ENCODE results near the gene BRD3OS.

GRCh38 chr9:133976191-133976861, 49.0 kb upstream of the BRD3OS start:
- TF ChIP-seq, protein P1, sequence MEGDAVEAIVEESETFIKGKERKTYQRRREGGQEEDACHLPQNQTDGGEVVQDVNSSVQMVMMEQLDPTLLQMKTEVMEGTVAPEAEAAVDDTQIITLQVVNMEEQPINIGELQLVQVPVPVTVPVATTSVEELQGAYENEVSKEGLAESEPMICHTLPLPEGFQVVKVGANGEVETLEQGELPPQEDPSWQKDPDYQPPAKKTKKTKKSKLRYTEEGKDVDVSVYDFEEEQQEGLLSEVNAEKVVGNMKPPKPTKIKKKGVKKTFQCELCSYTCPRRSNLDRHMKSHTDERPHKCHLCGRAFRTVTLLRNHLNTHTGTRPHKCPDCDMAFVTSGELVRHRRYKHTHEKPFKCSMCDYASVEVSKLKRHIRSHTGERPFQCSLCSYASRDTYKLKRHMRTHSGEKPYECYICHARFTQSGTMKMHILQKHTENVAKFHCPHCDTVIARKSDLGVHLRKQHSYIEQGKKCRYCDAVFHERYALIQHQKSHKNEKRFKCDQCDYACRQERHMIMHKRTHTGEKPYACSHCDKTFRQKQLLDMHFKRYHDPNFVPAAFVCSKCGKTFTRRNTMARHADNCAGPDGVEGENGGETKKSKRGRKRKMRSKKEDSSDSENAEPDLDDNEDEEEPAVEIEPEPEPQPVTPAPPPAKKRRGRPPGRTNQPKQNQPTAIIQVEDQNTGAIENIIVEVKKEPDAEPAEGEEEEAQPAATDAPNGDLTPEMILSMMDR (conservative IDR thresholded peaks at IDR 0.05; ENCODE audit: low read depth, low read length), result no peak
- no peak for TF ChIP-seq EZH2 (IDR thresholded peaks at IDR 0.05; ENCODE audit: borderline replicate concordance, low read depth, low read length, poor library complexity, severe bottlenecking)
